H1 (cell line): ENCODE results near the gene SCCPDH. TPM values are rescaled to one million over a fixed set of nuclear protein-coding genes. Genes with fewer than 3 reads are reported as not detected.

Source experiments
- CTCF ChIA-PET: fragments of 300-600 bp; sonication (Branson Sonifier 250); formaldehyde crosslinking; loops from one replicate; lab custom pipeline; 2021; ENCODE audit not compliant: partially characterized antibody; lab: Charles Lee
- POLR2A ChIA-PET: fragments of 300-600 bp; sonication (Branson Sonifier 250); formaldehyde crosslinking; loops from one replicate; lab custom pipeline; 2021; ENCODE audit warnings: inconsistent platforms; ENCODE audit not compliant: partially characterized antibody; lab: Charles Lee
- DNase-seq, 2 experiments: peaks; one replicate each; pipeline versions ENCODE4 v3.0.0 to v3.0.0-alpha.2; 2010 to 2022; ENCODE audit warnings: low spot score in 2 of 2, low read depth in 1 of 2, mixed read lengths in 1 of 2
- FAIRE-seq: peaks from 2 replicates; lab custom pipeline; 2011; peaks lifted over from hg19 to GRCh38; lab: Jason Lieb, UNC
- H2AFZ ChIP-seq: 2 replicates; pipeline ENCODE4 v1.8.1; 2012; ENCODE audit warnings: low read length, inconsistent platforms
- H2AK5ac ChIP-seq: 2 replicates; pipeline ENCODE4 v1.6.1; 2013; ENCODE audit warnings: low read depth, low read length
- H2BK120ac ChIP-seq: replicated peaks from 2 replicates; pipeline ENCODE3; 2013; ENCODE audit warnings: low read depth, low read length, inconsistent platforms
- H2BK12ac ChIP-seq: 2 replicates; pipeline ENCODE4 v1.6.1; 2013; ENCODE audit warnings: low read depth, low read length
- H2BK15ac ChIP-seq: 2 replicates; pipeline ENCODE4 v1.6.1; 2013; ENCODE audit warnings: low read length
- H2BK20ac ChIP-seq: 2 replicates; pipeline ENCODE4 v1.6.1; 2013; ENCODE audit warnings: low read length
- H2BK5ac ChIP-seq: 2 replicates; pipeline ENCODE4 v1.6.1; 2013; ENCODE audit warnings: low read depth, low read length
- H3K14ac ChIP-seq: 2 replicates; pipeline ENCODE4 v1.6.1; 2013; ENCODE audit warnings: inconsistent platforms; ENCODE audit not compliant: insufficient read length
- H3K18ac ChIP-seq: 2 replicates; pipeline ENCODE4 v1.6.1; 2013; ENCODE audit warnings: low read length; ENCODE audit errors: extremely low read depth
- H3K23ac ChIP-seq: 2 replicates; pipeline ENCODE4 v1.6.1; 2013; ENCODE audit warnings: inconsistent platforms; ENCODE audit not compliant: insufficient read length
- H3K23me2 ChIP-seq: 2 replicates; pipeline ENCODE4 v1.6.1; 2013; ENCODE audit warnings: low read depth, low read length
- H3K27ac ChIP-seq: 2 replicates; pipeline ENCODE4 v1.6.1; 2011; ENCODE audit warnings: low read depth, low read length, inconsistent platforms
- H3K27me3 ChIP-seq, 4 experiments: replicated peaks in 1 of 4; 1 replicate in 1 of 4; 2 replicates in 3 of 4; pipeline versions ENCODE4 v1.6.1 to v1.8.1; 2011 to 2013; ENCODE audit warnings: low read length in 3 of 4, mild to moderate bottlenecking in 3 of 4, inconsistent platforms in 2 of 4, mixed read lengths in 2 of 4, moderate library complexity in 1 of 4; ENCODE audit not compliant: control insufficient read depth in 3 of 4, insufficient read depth in 3 of 4; ENCODE audit errors: extremely low read depth in 1 of 4
- H3K36me3 ChIP-seq, 4 experiments: 2 replicates each; pipeline versions ENCODE4 v1.6.1 to v1.8.1; 2011 to 2013; ENCODE audit warnings: mild to moderate bottlenecking in 4 of 4, low read length in 3 of 4, moderate library complexity in 2 of 4, control low read depth in 1 of 4, inconsistent platforms in 1 of 4; ENCODE audit not compliant: insufficient read depth in 4 of 4, control insufficient read depth in 2 of 4
- H3K4ac ChIP-seq: replicated peaks from 2 replicates; pipeline ENCODE3; 2013; ENCODE audit warnings: low read length, low read depth, mixed read lengths, inconsistent platforms; ENCODE audit not compliant: insufficient read length
- H3K4me1 ChIP-seq, 4 experiments: replicated peaks in 1 of 4; 1 replicate in 1 of 4; 2 replicates in 3 of 4; pipeline versions ENCODE4 v1.6.1 to v1.8.1; 2011 to 2013; ENCODE audit warnings: low read length in 3 of 4, inconsistent platforms in 2 of 4, mixed read lengths in 1 of 4; ENCODE audit not compliant: insufficient read depth in 4 of 4, control insufficient read depth in 3 of 4
- H3K4me2 ChIP-seq, 2 experiments: 2 replicates each; pipeline versions ENCODE4 v1.6.1 to v1.8.1; 2011 to 2013; ENCODE audit warnings: low read depth in 2 of 2, low read length in 2 of 2, control low read depth in 1 of 2, inconsistent platforms in 1 of 2, mild to moderate bottlenecking in 1 of 2; ENCODE audit not compliant: insufficient read depth in 1 of 2
- H3K4me3 ChIP-seq, 4 experiments: fragments of 200-600, 300-600 bp in 1 of 4; sonication (generic), shearing (Covaris generic), sonication (Bioruptor Twin) in 1 of 4; 2 replicates each; pipeline versions ENCODE4 v1.5.1 to v1.8.1; 2011 to 2016; ENCODE audit warnings: low read length in 4 of 4, low read depth in 3 of 4, control low read depth in 2 of 4, inconsistent platforms in 2 of 4, mild to moderate bottlenecking in 2 of 4, mixed read lengths in 1 of 4, moderate library complexity in 1 of 4; ENCODE audit not compliant: insufficient read depth in 2 of 4; ENCODE audit errors: extremely low read depth in 1 of 4
- H3K56ac ChIP-seq: replicated peaks from 2 replicates; pipeline ENCODE3; 2013; ENCODE audit warnings: low read depth, mild to moderate bottlenecking, mixed read lengths, low read length, inconsistent platforms; ENCODE audit not compliant: insufficient read length
- H3K79me1 ChIP-seq: 2 replicates; pipeline ENCODE4 v1.6.1; 2013; ENCODE audit warnings: low read depth, low read length, control low read depth
- H3K79me2 ChIP-seq, 2 experiments: 2 replicates each; pipeline versions ENCODE4 v1.6.1 to v1.8.1; 2012 to 2013; ENCODE audit warnings: low read length in 2 of 2, mild to moderate bottlenecking in 2 of 2, inconsistent platforms in 1 of 2; ENCODE audit not compliant: insufficient read depth in 2 of 2, control insufficient read depth in 1 of 2
- H3K9ac ChIP-seq, 4 experiments: replicated peaks in 1 of 4; 1 replicate in 1 of 4; 2 replicates in 3 of 4; pipeline versions ENCODE4 v1.6.1 to v1.8.1; 2011 to 2013; ENCODE audit warnings: low read depth in 3 of 4, low read length in 3 of 4, control low read depth in 2 of 4, mild to moderate bottlenecking in 2 of 4, moderate library complexity in 2 of 4, inconsistent platforms in 1 of 4; ENCODE audit errors: extremely low read depth in 1 of 4
- H3K9me3 ChIP-seq, 2 experiments: 2 replicates each; pipeline versions ENCODE4 v1.6.1 to v1.8.1; 2012 to 2013; ENCODE audit warnings: mild to moderate bottlenecking in 2 of 2, moderate library complexity in 2 of 2, control low read depth in 1 of 2, inconsistent platforms in 1 of 2, low read depth in 1 of 2, low read length in 1 of 2, mixed read lengths in 1 of 2; ENCODE audit not compliant: insufficient read depth in 2 of 2
- H4K20me1 ChIP-seq, 2 experiments: replicated peaks in 1 of 2; 2 replicates each; pipeline versions ENCODE3 to v1.8.1; 2011 to 2013; ENCODE audit warnings: inconsistent platforms in 2 of 2, low read length in 2 of 2, mild to moderate bottlenecking in 1 of 2; ENCODE audit not compliant: insufficient read depth in 2 of 2, control insufficient read depth in 1 of 2
- H4K5ac ChIP-seq: 2 replicates; pipeline ENCODE4 v1.6.1; 2013; ENCODE audit warnings: low read length, low read depth, mixed read lengths, inconsistent platforms; ENCODE audit not compliant: insufficient read length
- H4K8ac ChIP-seq: 2 replicates; pipeline ENCODE4 v1.8.0; 2013; ENCODE audit warnings: mild to moderate bottlenecking, moderate library complexity, low read length, inconsistent platforms; ENCODE audit not compliant: insufficient read depth; ENCODE audit errors: extremely low read depth
- H4K91ac ChIP-seq: replicated peaks from 2 replicates; pipeline ENCODE3; 2013; ENCODE audit warnings: low read length, mixed read lengths, inconsistent platforms; ENCODE audit not compliant: insufficient read length
- CHD1 ChIP-seq: IDR thresholded peaks from 2 replicates; pipeline ENCODE4 v1.6.1; 2012; ENCODE audit warnings: low read depth, low read length, improper control_type of control experiment
- CHD2 ChIP-seq: IDR thresholded peaks from 2 replicates; pipeline ENCODE4 v1.6.1; 2012; ENCODE audit warnings: low read length, improper control_type of control experiment
- CTBP2 ChIP-seq: IDR thresholded peaks from 2 replicates; pipeline ENCODE4 v1.7.0; 2011; ENCODE audit warnings: borderline replicate concordance, mild to moderate bottlenecking, moderate library complexity, mixed read lengths, low read length; ENCODE audit not compliant: insufficient read depth, insufficient read length
- EP300 ChIP-seq, 2 experiments: IDR thresholded peaks; 1 replicate in 1 of 2; 2 replicates in 1 of 2; pipeline ENCODE4 v1.6.1; 2011 to 2012; ENCODE audit warnings: low read depth in 2 of 2, low read length in 2 of 2, mild to moderate bottlenecking in 2 of 2, borderline replicate concordance in 1 of 2, inconsistent platforms in 1 of 2, moderate library complexity in 1 of 2
- FOSL1 ChIP-seq: IDR thresholded peaks from 2 replicates; pipeline ENCODE4 v1.6.1; 2011; ENCODE audit warnings: mild to moderate bottlenecking, low read depth, low read length, moderate library complexity; ENCODE audit not compliant: insufficient read depth
- GABPA ChIP-seq: IDR thresholded peaks from 2 replicates; pipeline ENCODE4 v1.6.1; 2011; ENCODE audit warnings: mild to moderate bottlenecking, low read length, moderate library complexity, borderline replicate concordance; ENCODE audit not compliant: insufficient read depth
- GTF2F1 ChIP-seq: IDR thresholded peaks from 2 replicates; pipeline ENCODE4 v1.6.1; 2012; ENCODE audit warnings: low read depth, low read length, improper control_type of control experiment, borderline replicate concordance
- NRF1 ChIP-seq: IDR thresholded peaks from 2 replicates; pipeline ENCODE4 v1.6.1; 2011; ENCODE audit warnings: mild to moderate bottlenecking, low read depth, low read length, improper control_type of control experiment
- PHF8 ChIP-seq: fragments of 200-600 bp; sonication (generic); conservative IDR thresholded peaks from 2 replicates; pipeline ENCODE4 v1.7.1; 2012; ENCODE audit warnings: low read depth, mild to moderate bottlenecking, inconsistent platforms, low read length, moderate library complexity
- RBBP5 ChIP-seq: IDR thresholded peaks from 2 replicates; pipeline ENCODE4 v1.7.1; 2012; ENCODE audit warnings: low read depth, mild to moderate bottlenecking, inconsistent platforms, low read length, moderate library complexity, borderline replicate concordance
- RFX5 ChIP-seq: IDR thresholded peaks from 2 replicates; pipeline ENCODE4 v1.6.1; 2011; ENCODE audit warnings: low read depth, low read length, improper control_type of control experiment, borderline replicate concordance
- SIX5 ChIP-seq: IDR thresholded peaks from 2 replicates; pipeline ENCODE4 v1.6.1; 2011; ENCODE audit warnings: mild to moderate bottlenecking, low read depth, low read length
- SP2 ChIP-seq: IDR thresholded peaks from 2 replicates; pipeline ENCODE4 v1.6.1; 2012; ENCODE audit warnings: mild to moderate bottlenecking, low read length, inconsistent platforms
- SUZ12 ChIP-seq: fragments of 200-600 bp; sonication (generic); IDR thresholded peaks from 2 replicates; pipeline ENCODE4 v1.6.1; 2012; ENCODE audit warnings: mild to moderate bottlenecking, inconsistent platforms, low read length, moderate library complexity, mixed read lengths
- TAF7 ChIP-seq: optimal IDR thresholded peaks from 2 replicates; pipeline ENCODE3; 2011; ENCODE audit warnings: low read depth, mild to moderate bottlenecking, inconsistent platforms, low read length, moderate library complexity, borderline replicate concordance
- WGBS, 2 experiments: shearing (Covaris generic) in 1 of 2; methylation state at CpG; one replicate each; pipeline versions ENCODE4 v1.1.6 to v1.1.7; 2013 to 2015; ENCODE audit warnings: low lambda C conversion rate in 2 of 2, mixed read lengths in 2 of 2, inconsistent platforms in 1 of 2, low coverage in 1 of 2, missing lambda C conversion rate in 1 of 2; ENCODE audit not compliant: insufficient replicate concordance in 2 of 2, insufficient coverage in 1 of 2, insufficient read length in 1 of 2; ENCODE audit errors: extremely low coverage in 1 of 2, missing lambda C conversion rate in 1 of 2; 5-methylcytosine and 5-hydroxymethylcytosine counted together
- polyA plus RNA-seq, 7 experiments: library from polyadenylated mRNA; depleted of rRNA in 3 of 7; stranded (reverse) in 5 of 7; unstranded in 2 of 7; fragments of >200 nt in 5 of 7; fragments of 200-250 nt in 2 of 7; gene quantifications; 1 replicate in 5 of 7; 2 replicates in 1 of 7; 4 replicates in 1 of 7; pipeline versions ENCODE4 v1.2.1 to v1.2.3, GENCODE V29; 2011 to 2013; ENCODE audit warnings: missing spikeins in 2 of 7, mixed read lengths in 2 of 7
- total RNA-seq: library from RNA; stranded (reverse); fragmentation: NEBNext Ultra II Directional; extraction: Animal tissue kit (Norgen Biotek cat#: 25700); gene quantifications from 2 replicates; pipeline ENCODE4 v1.2.1, GENCODE V29; 2021

Gene SCCPDH
- total and polyA plus RNA-seq, 2 of the 8 experiments (the other 6 are each of a cell fraction or from before 2014, with no cell fraction given), result 9.5 to 17.0 TPM

DNA sequence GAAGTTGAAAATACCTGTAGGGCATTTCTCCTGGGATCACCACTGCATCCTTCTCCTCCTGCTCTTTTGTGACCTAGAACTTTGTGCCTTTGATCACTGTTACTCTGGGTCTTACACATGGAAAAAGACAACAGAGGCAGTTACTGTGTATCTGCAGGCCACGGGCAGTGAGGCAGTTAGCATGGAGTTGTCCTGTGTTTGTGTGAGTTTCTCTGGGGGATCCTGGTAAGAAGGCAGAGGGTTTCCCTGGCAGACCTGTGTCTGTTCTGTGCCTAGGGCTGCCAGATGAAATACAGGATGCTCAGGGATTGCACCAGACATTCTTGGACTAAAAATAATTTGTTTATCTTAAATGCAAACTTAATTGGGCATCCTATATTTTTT is 44.4 kb upstream of the SCCPDH start:
- Histone ChIP-seq H2BK120ac (no peak overlapping the region), H2BK20ac (no peak overlapping the region), H3K27ac (no peak overlapping the region), H2BK15ac (no peak overlapping the region), H4K5ac (no peak overlapping the region), H3K4me3 (no peak overlapping the region), H3K9me3 (no peaks in the 10 kb centered on the region), H3K9ac (no peak overlapping the region), H3K79me1 (no peaks in the 10 kb centered on the region), H3K23me2 (no peaks in the 10 kb centered on the region), H3K4me2 (no peak overlapping the region), H4K8ac (no peak overlapping the region), H4K20me1 (no peaks in the 10 kb centered on the region), H3K4me1 (no peaks in the 10 kb centered on the region), H2AFZ (no peak overlapping the region), H3K79me2 (no peaks in the 10 kb centered on the region), H3K23ac (no peak overlapping the region), H4K91ac (no peak overlapping the region), H3K36me3 (no peaks in the 10 kb centered on the region), H3K27me3 (no peaks in the 10 kb centered on the region), H2BK5ac (no peak overlapping the region), H3K14ac (no peak overlapping the region), H3K56ac (no peak overlapping the region), H2AK5ac (no peak overlapping the region), H2BK12ac (no peak overlapping the region), H3K4ac (no peak overlapping the region), H3K18ac (no peak overlapping the region)
- 86% methylated on average over 1 of the region's 1 CpG; no CpG with 5 or more reads in 1 of the 2 experiments for WGBS, 2 experiments
- POLR2A ChIA-PET, result no interaction called here
- FAIRE-seq (no peak), DNase-seq (no peak)
- CTCF ChIA-PET, result interaction anchor here (4.5 to 9.7 kb wide), 2 partner anchors 10 to 17 kb away, joined by 27 to 66 read pairs; no protein-coding TSS in a partner anchor
- TF ChIP-seq SP2 (no peak), CHD2 (no peak), RFX5 (no peak), EP300 (IDR thresholded peaks at IDR 0.05; ENCODE audit: borderline replicate concordance in 1 of 2, low read depth in 2 of 2, low read length in 2 of 2) (no peak), PHF8 (no peak), TAF7 (no peak), GABPA (no peak), GTF2F1 (no peak), CHD1 (no peak), SUZ12 (no peak), CTBP2 (no peak), RBBP5 (no peak), FOSL1 (no peak), SIX5 (no peak), NRF1 (no peak)
